HG03565 (cell line): ENCODE results near the gene WASHC4.
A peak's percentile ranks its signal among the peaks of the same experiment; 100 is the strongest.

Source experiments
- ATAC-seq: cut with Tn5 transposase; IDR thresholded peaks from one replicate; pipeline ENCODE4 v1.9.1; 2021; ENCODE audit warnings: mild to moderate bottlenecking, moderate library complexity; ENCODE audit not compliant: unreplicated experiment

WASHC4 gene

GRCh38 chr12:105107494-105108371 is at the start of gene WASHC4:
Gene WASHC4 (plus strand): TSS chr12:105107731. CDS start chr12:105107801, 70 bp downstream.
- peak; percentile 83 for ATAC-seq

GRCh38 chr12:105060715-105061378 is 46.7 kb upstream of the WASHC4 start:
- no peak for ATAC-seq

- ATAC-seq = no peak
Observed at GRCh38 chr12:105064564-105065178, 42.9 kb upstream of the WASHC4 start.

GRCh38 chr12:105067511-105068031 is 40.0 kb upstream of the WASHC4 start:
- ATAC-seq = no peak

- ATAC-seq = no peak
Observed at GRCh38 chr12:105069936-105070702, 37.4 kb upstream of the WASHC4 start.

- no peak for ATAC-seq
Observed at GRCh38 chr12:105071981-105072380, 35.5 kb upstream of the WASHC4 start.

GRCh38 chr12:105072888-105073488 is 34.5 kb upstream of the WASHC4 start:
- ATAC-seq = no peak

GRCh38 chr12:105076098-105076497 is 31.4 kb upstream of the WASHC4 start:
- no peak for ATAC-seq

GRCh38 chr12:105076913-105077312 is 30.6 kb upstream of the WASHC4 start:
- no peak for ATAC-seq

- ATAC-seq = no peak
Observed at GRCh38 chr12:105077435-105077834, 30.1 kb upstream of the WASHC4 start.

GRCh38 chr12:105078712-105079570 is 28.6 kb upstream of the WASHC4 start:
- ATAC-seq = no peak

- no peak for ATAC-seq
Observed at GRCh38 chr12:105083031-105083430, 24.5 kb upstream of the WASHC4 start.

GRCh38 chr12:105083551-105084105 is 23.9 kb upstream of the WASHC4 start:
- ATAC-seq = no peak

GRCh38 chr12:105084251-105085250 is 23.0 kb upstream of the WASHC4 start, which contains the start of gene ALDH1L2:
Gene ALDH1L2 (minus strand): TSS chr12:105084458. CDS start chr12:105084436, 22 bp downstream.
- no peak for ATAC-seq

GRCh38 chr12:105085501-105085900 is 22.0 kb upstream of the WASHC4 start:
- ATAC-seq = no peak

GRCh38 chr12:105089817-105090216 is 17.7 kb upstream of the WASHC4 start:
- no peak for ATAC-seq

- no peak for ATAC-seq
Observed at GRCh38 chr12:105090361-105090760, 17.2 kb upstream of the WASHC4 start.
